HepG2 (cell line): ENCODE measurements around the gene LTA4H. TPM values are rescaled to one million over a fixed set of nuclear protein-coding genes. Genes with fewer than 3 reads are reported as not detected.

Source experiments
- ATF6 ChIP-seq: sonication (generic); formaldehyde crosslinking; conservative IDR thresholded peaks from 2 replicates; pipeline ENCODE4 v1.4.0; 2020; ENCODE audit warnings: missing genetic modification reagents
- CENPX ChIP-seq: sonication (generic); formaldehyde crosslinking; IDR thresholded peaks from 2 replicates; pipeline ENCODE4 v1.9.0; 2021; ENCODE audit warnings: mild to moderate bottlenecking, missing genetic modification reagents, moderate library complexity
- CREM ChIP-seq, 2 experiments: sonication (generic) in 1 of 2; formaldehyde crosslinking in 1 of 2; IDR thresholded peaks; 2 replicates each; pipeline versions ENCODE4 v1.4.0 to v1.6.1; 2016 to 2020; ENCODE audit warnings: antibody characterized with exemption in 1 of 2, mild to moderate bottlenecking in 1 of 2, missing genetic modification reagents in 1 of 2
- DNMT1 ChIP-seq: sonication (generic); formaldehyde crosslinking; IDR thresholded peaks from 2 replicates; pipeline ENCODE4 v1.5.1; 2020; ENCODE audit warnings: mild to moderate bottlenecking, missing genetic modification reagents
- EEA1 ChIP-seq: sonication (generic); formaldehyde crosslinking; IDR thresholded peaks from 2 replicates; pipeline ENCODE4 v1.5.1; 2020; ENCODE audit warnings: mild to moderate bottlenecking, missing genetic modification reagents, borderline replicate concordance
- FIP1L1 ChIP-seq: fragments of 200-400 bp; formaldehyde crosslinking; IDR thresholded peaks from 2 replicates; pipeline ENCODE4 v1.6.1; 2018; ENCODE audit warnings: low read depth, mild to moderate bottlenecking, low read length, moderate library complexity, borderline replicate concordance; ENCODE audit not compliant: insufficient read depth
- GATAD1 ChIP-seq: IDR thresholded peaks from 2 replicates; pipeline ENCODE4 v1.6.1; 2016; ENCODE audit warnings: missing genetic modification reagents, missing compliant biosample characterization
- GPBP1L1 ChIP-seq: sonication (generic); formaldehyde crosslinking; IDR thresholded peaks from 2 replicates; pipeline ENCODE4 v1.5.0; 2020; ENCODE audit warnings: mild to moderate bottlenecking, missing genetic modification reagents
- ISX ChIP-seq: sonication (generic); formaldehyde crosslinking; conservative IDR thresholded peaks from 2 replicates; pipeline ENCODE4 v1.5.0; 2020; ENCODE audit warnings: missing genetic modification reagents
- MXD4 ChIP-seq: IDR thresholded peaks from 2 replicates; pipeline ENCODE4 v1.6.1; 2016; ENCODE audit warnings: mild to moderate bottlenecking, missing biosample characterization, missing genetic modification reagents
- PATZ1 ChIP-seq: sonication (generic); formaldehyde crosslinking; IDR thresholded peaks from 2 replicates; pipeline ENCODE4 v1.4.0; 2020; ENCODE audit warnings: missing genetic modification reagents
- PHF21A ChIP-seq: sonication (generic); formaldehyde crosslinking; IDR thresholded peaks from 2 replicates; pipeline ENCODE4 v1.5.0; 2020; ENCODE audit warnings: mild to moderate bottlenecking, missing genetic modification reagents
- PHF5A ChIP-seq: IDR thresholded peaks from one replicate; pipeline ENCODE4 v1.6.1; 2018; ENCODE audit warnings: low read depth, missing genetic modification reagents; ENCODE audit not compliant: unreplicated experiment
- RAD51 ChIP-seq: fragments of 450-650 bp; IDR thresholded peaks from 2 replicates; pipeline ENCODE4 v1.6.1; 2016; ENCODE audit warnings: borderline replicate concordance
- SP5 ChIP-seq: IDR thresholded peaks from 2 replicates; pipeline ENCODE4 v1.6.1; 2016; ENCODE audit warnings: low read depth, borderline replicate concordance
- TGIF2 ChIP-seq: IDR thresholded peaks from 2 replicates; pipeline ENCODE4 v1.6.1; 2016; ENCODE audit warnings: control low read depth, missing compliant biosample characterization
- THAP11 ChIP-seq: IDR thresholded peaks from 2 replicates; pipeline ENCODE4 v1.6.1; 2016; ENCODE audit warnings: missing biosample characterization, missing genetic modification reagents
- ZKSCAN1 ChIP-seq: fragments of 150-350 bp; IDR thresholded peaks from 2 replicates; pipeline ENCODE4 v1.6.1; 2014; ENCODE audit warnings: low read length
- ZKSCAN8 ChIP-seq: IDR thresholded peaks from 2 replicates; pipeline ENCODE4 v1.6.1; 2016; ENCODE audit warnings: borderline replicate concordance, missing genetic modification reagents, missing compliant biosample characterization
- ZNF24 ChIP-seq: fragments of 450-650 bp; IDR thresholded peaks from 2 replicates; pipeline ENCODE4 v1.6.1; 2017; ENCODE audit warnings: antibody characterized with exemption, mild to moderate bottlenecking
- ZNF260 ChIP-seq: sonication (generic); formaldehyde crosslinking; IDR thresholded peaks from 2 replicates; pipeline ENCODE4 v1.4.0; 2020; ENCODE audit warnings: missing genetic modification reagents, low read depth, mild to moderate bottlenecking, borderline replicate concordance
- ZNF333 ChIP-seq: sonication (generic); formaldehyde crosslinking; IDR thresholded peaks from 2 replicates; pipeline ENCODE4 v1.4.0; 2020; ENCODE audit warnings: mild to moderate bottlenecking, missing genetic modification reagents, borderline replicate concordance
- ZNF598 ChIP-seq: sonication (generic); formaldehyde crosslinking; IDR thresholded peaks from 2 replicates; pipeline ENCODE4 v1.5.1; 2020; ENCODE audit warnings: mild to moderate bottlenecking, missing genetic modification reagents, borderline replicate concordance
- ZNF777 ChIP-seq: sonication (generic); formaldehyde crosslinking; IDR thresholded peaks from 2 replicates; pipeline ENCODE4 v1.4.0; 2020; ENCODE audit warnings: missing genetic modification reagents
- polyA plus RNA-seq, 8 experiments: library from polyadenylated mRNA; depleted of rRNA in 3 of 8; stranded (reverse) in 7 of 8; unstranded in 1 of 8; fragments of >200 nt; fragmentation: Illumina TruSeq in 4 of 8; extraction: Trizol in 4 of 8; gene quantifications; 2 replicates each; pipeline versions ENCODE4 v1.2.1 to v1.2.3, GENCODE V29; 2011 to 2016; ENCODE audit warnings: low read depth in 4 of 8, missing spikeins in 1 of 8, mixed read lengths in 1 of 8; ENCODE audit not compliant: insufficient read depth in 1 of 8
- total RNA-seq, 5 experiments: library from RNA; depleted of rRNA; stranded (reverse); fragments of >200 nt; fragmentation: Illumina TruSeq; extraction: Trizol; gene quantifications; 2 replicates each; pipeline ENCODE4 v1.2.3, GENCODE V29; 2016; ENCODE audit warnings: low read depth in 1 of 5

Gene LTA4H
- total and polyA plus RNA-seq, 2 of the 13 experiments (the other 11 are each of a cell fraction or from before 2014, with no cell fraction given), result 87.5 to 90.4 TPM

- no peak for TF ChIP-seq FIP1L1
- TF ChIP-seq ZNF598 (CRISPR knock-in tag), result no peak
- TF ChIP-seq ZNF777, result peak; percentile 54; the same call in 1 of the 2 replicates
- peak; percentile 72 for TF ChIP-seq GATAD1 (CRISPR knock-in tag)
- no peak for TF ChIP-seq CENPX
- TF ChIP-seq ZKSCAN8 (CRISPR knock-in tag), result peak; percentile 39; the same call in 1 of the 2 replicates
- no peak for TF ChIP-seq GPBP1L1 (CRISPR knock-in tag)
- TF ChIP-seq CREM (IDR thresholded peaks at IDR 0.05), result peak; percentile 93
- TF ChIP-seq CREM (CRISPR knock-in tag; IDR thresholded peaks at IDR 0.05), result no peak
- TF ChIP-seq PHF5A (CRISPR knock-in tag), result peak; percentile 55
- 0 out of 2 replicates have a peak, but pooled peaks have one; percentile 81 for TF ChIP-seq ATF6 (CRISPR knock-in tag)
- TF ChIP-seq SP5 (CRISPR knock-in tag), result peak; percentile 67; the same call in 1 of the 2 replicates
- peak; percentile 99 for TF ChIP-seq THAP11 (CRISPR knock-in tag)
- 0 out of 2 replicates have a peak, but pooled peaks have one; percentile 18 for TF ChIP-seq TGIF2 (CRISPR knock-in tag)
- TF ChIP-seq MXD4 (CRISPR knock-in tag), result peak; percentile 80; the same call in 1 of the 2 replicates
- TF ChIP-seq ZNF333, result no peak
- TF ChIP-seq DNMT1 (CRISPR knock-in tag), result no peak
- TF ChIP-seq ZKSCAN1, result no peak; the same call in 1 of the 2 replicates
- TF ChIP-seq PHF21A (CRISPR knock-in tag), result peak; percentile 73
- no peak; the same call in 1 of the 2 replicates for TF ChIP-seq EEA1 (CRISPR knock-in tag)
- no peak for TF ChIP-seq RAD51
- peak; percentile 99 for TF ChIP-seq ZNF24
- TF ChIP-seq ZNF260 (CRISPR knock-in tag), result no peak
- peak; percentile 25; the same call in 1 of the 2 replicates for TF ChIP-seq PATZ1 (CRISPR knock-in tag)
- no peak for TF ChIP-seq ISX (CRISPR knock-in tag)
Observed at GRCh38 chr12:96035283-96036236, at the start of gene LTA4H (continued).
